ENCODE measurements around the gene LILRA5.
"Not testable (repeated sequence)": the region's sequence is repeated elsewhere in the genome, so short reads cannot be mapped to it uniquely, and the experiment has no call there.

Gene LILRA5

DNA sequence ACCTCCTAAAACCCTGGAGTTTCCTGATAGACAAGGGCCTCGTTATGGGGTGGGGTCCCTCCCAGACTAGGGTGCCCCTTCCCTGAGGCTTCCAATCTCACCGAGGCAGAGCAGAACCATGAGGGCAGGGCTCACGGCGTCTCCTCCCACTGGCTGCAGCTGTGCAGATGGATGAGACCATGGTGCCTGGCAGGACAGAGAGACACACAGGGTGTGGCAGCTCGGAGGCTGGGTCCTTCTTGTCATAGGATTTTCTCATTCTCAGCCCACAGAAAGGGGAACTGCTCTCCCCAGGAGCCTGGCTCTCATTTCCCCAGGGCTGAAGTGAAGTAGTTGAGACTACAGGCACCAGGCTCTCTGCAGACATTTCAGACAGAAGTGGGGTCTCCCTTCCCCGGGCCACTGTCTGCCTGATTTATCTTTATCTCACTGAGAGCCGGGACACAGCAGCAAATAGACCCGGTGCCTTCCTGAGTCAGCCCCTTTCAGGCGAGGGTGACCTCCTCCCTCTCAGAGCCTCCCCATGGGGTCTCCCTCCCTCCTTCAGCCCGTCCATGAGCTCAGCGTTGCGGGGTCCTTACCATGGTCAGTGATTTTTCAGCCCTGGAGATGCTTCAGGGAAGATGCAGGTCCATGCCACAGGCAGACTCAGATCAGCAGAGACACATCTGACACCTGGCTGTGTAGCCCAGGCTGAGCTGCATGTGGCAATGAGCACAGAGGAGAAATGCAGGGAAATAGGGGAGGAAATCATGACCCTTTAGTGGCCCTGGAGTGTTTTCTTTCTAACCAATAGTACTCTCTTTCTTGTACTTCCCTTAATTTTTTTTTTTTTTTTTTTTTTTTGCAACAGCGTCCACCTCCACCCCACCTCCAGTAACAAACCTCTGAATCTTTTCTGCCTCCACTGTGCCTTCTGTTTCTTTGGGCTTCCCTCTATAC, at the start of gene LILRA5:
TSS of gene LILRA5 (minus strand) at position 731 of the 942 bp plus-strand sequence. CDS start at position 584, 147 bp downstream.
- DNase-seq: no peak

DNA sequence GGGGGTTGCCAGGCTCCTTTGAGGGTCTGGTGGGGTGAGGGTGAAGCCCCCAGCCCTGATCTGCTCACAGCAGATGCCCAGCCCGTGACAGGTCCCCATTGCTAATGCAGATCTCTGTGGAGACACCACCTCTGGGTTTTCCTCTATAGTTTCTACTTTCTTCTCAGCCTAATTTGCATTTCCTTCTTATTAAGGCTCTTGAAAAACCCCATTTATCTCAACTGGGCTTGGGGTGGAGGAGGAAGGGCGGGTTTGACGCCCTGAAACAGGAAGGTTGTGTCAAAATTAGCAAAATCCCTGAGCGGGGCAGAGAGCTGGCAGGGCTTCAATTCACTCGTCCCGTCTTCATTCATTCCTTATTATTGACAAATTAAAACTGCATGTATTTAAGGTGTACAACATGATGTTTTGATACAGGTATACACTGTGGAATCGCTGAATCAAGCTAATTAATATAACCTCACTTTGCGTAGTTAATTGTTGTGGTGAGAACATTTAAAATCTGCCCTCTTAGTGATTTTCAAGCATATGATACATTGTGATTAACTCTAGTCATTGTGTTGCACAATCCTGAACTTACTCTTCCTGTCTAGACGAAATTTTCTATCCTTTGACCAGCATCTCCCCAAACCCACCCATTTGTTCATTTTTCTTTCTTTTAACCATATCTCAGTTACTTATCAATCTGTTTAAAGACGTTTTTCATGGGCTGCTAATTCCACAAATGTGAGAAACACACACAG, 48.9 kb upstream of the LILRA5 start:
- DNase-seq: not testable (repeated sequence)

DNA sequence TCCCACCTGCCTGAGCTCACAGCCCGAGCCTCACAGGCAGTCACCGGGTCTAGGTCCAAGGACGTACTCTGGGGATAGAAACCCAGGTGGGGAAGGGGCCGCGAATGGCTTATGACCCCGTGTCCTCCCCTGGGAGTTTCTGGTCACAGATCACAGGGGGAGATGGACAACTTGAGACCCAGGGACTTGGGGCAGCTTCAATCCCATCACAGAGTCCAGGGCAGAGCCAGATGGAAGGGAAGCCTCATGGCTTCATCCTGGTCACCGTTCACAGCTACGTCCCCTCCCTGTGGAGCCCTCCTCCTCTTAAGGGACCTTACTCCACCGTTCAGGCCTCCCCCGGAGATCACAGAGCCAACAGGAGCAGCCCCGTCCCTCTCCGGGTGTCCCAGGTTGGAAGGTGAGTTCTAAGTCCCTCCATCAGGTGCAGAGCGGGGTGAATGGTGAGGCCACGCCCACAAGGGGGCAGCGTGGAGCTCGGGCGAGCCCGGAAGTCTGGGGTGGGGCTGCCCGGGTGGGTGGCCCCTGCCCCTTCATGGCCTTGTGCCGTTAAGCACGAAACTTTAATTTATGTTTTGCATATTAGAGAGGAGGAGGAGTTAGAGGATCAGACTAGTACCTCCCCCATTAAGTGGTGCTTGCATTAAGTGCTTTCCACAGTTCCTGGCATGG, 46.3 kb upstream of the LILRA5 start:
- not testable (repeated sequence) for DNase-seq

DNA sequence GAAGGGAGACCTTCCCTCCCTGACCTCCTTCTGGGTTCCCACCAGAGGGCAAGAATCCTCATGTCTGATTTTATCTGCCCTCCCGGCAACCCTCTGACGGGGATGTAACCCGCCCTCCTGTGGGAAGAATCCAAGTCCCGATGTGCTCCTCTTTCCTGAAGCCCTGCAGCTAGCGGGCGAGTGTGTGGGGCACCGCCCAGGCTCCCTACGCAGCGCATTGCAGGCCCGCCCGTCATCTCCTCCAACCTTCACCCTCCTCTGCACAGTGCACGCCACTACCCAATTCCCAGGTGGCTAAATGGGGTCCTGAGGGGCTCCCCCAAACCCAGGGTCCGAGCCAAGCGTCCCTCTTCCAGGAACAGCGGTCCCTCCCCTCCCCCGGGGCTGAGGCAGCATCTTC, 44.4 kb upstream of the LILRA5 start:
- DNase-seq: no peak

DNA sequence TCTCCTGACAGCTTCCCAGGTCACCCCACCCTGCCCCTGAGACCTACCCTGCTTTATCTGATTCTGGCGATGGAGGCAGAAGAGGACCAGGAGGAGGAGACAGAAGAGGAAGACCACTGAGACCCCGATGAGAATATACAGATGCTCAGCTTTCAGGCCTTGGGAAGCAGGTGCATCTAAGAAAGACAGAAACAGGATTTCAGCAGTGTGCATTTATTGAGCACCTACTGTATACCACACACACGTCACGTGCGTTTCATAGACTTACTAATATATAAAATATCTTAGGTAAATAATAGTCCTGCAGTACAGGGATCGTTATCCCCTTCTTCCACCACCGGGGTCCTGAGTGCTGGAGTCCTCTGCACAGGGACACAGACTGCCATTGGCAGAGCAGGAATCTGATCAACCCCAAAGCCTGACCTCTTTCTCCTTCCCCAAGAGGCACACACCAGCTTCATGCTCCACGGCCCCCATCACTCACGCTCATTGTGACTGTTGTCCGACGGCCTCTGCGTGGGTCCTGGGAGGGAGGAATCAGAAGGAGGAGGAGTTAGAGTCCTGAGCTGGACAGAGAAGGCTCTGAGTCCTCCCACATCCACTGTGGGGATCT, 43.6 kb upstream of the LILRA5 start:
- DNase-seq: no peak

DNA sequence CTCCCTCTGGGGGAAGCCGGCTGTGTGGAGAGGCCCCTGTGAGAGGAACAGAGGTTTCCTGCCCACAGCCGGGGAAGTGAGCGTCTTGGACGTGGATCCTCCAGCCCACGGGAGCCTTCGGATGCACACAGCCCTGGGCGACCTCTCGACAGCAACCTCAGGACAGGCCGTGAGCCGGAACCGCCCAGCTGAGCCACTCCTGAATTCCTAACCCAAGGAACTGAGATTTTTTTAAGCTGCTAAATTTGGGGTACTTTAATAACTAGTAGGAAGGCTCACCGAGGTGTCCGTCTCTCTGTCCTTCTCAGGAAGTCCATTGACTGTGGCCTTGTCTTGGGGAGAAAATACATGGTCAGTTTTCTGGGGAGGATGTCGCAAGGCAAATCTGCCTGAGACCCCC, 42.7 kb upstream of the LILRA5 start:
- DNase-seq: no peak

DNA sequence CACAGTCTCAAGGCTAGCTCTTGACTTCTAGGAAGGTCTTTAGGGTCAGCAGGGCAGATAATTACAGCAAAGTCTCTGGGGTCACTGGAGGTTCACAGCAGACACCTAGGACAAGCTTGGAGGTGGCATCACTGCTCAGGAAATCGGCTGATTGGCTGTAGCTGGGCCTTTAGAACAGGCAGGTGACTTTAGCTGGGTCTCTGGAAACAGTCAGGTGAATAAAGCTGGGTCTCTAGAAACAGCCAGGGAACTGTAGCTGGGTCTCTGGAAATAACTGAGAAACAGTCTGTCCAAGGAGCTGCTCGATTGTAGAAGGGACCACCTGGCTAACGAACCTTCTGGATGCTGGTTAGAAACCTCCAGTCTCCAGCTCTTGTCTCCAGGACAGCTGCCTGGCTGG, 41.8 kb upstream of the LILRA5 start:
- no peak for DNase-seq

DNA sequence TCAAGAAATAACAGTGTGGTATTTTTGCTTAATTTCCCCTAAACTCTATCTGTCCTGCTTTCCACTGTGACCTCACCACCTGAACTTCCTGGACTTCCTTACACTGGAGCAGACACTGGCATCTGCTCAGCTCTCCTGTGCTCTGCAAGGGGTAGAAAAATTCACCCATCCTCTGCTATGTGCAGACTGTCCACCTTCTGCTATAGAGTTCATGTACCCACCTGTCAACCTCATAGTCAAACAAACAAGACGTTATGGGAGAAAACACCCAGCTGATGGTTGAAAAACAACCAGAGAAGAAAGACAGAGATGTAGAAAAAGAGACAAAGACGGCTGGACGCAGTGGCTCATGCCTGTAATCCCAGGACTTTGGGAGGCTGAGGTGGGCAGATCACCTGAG, 39.6 kb upstream of the LILRA5 start:
- no peak for DNase-seq

DNA sequence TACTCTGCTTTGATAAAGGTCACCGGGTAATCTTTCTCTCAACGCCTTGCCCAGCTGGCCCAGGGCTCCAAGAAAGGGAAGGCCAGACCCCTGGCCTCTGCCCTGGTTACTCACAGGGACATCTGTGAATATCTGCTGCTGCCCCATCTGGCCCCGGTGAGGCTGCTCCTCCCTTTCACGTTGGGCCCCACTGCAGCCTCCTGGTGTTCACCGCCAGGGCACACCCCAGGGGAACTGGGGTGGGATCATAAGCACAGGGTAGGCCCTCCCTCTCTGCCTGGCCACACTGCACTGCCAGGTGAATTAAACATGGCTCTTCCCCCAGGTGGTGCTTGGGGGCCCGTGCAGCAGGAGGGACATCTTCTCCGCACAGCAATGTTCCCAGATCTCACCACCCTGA, 39.1 kb upstream of the LILRA5 start:
- no peak for DNase-seq

DNA sequence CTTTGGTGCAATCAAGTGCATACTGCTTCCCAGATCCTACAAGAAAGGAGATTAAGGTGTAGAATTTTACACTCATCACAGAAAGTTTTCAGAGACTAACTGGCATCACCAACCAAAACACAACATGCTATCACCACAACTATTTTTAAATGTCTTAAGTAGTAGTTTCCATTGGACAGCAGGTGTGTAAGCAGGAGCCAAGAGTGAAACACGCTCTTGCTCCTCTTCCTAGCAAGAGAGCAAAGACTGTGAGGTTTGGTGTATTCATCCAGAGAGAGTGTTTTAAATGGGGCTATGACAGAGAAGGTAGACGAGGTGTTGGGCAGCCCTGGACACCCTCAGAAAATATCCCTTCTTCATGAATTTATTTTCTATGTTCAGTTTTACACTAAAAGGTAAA, 38.5 kb upstream of the LILRA5 start:
- no peak for DNase-seq

DNA sequence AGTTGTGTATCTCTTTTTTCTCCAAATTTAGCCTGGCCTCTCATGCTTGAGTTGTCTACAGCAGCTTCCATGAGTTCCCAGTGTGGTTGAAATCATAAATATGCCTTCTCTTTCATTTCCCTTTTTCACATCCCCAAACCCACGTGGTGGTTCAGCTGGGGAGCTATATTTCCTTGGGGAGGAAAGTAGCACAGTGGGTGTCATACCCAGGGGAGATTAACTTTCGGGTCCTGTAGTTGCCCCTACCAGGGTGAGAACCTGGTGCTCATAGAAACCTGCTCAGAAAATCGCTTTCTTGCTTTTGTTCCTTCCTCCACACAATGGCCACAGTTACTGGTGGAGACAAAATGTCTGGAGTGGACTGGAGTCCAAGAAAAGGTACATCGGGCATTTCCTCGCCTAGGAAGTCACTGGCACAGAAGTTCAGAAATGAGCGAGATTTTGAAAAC, 33.0 kb upstream of the LILRA5 start:
- DNase-seq: no peak

DNA sequence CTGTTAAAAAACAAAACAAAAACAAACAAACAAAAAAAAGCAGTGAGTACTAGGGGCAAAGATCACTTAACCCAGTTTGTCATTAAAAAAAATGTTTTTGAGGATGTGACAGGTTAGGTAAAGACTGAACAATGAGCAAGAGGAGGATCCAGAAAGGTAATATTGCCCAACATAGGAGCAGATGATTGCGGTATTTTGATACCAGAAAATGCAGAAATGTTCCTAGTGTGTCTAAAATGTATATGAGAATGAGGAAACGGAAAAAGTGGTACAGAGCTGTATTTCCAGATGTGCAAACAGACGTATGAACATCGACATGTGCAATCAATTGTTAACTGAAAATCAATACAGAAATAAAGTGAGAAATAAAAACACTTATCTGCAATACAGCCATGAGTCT, 30.9 kb upstream of the LILRA5 start:
- DNase-seq: no peak

DNA sequence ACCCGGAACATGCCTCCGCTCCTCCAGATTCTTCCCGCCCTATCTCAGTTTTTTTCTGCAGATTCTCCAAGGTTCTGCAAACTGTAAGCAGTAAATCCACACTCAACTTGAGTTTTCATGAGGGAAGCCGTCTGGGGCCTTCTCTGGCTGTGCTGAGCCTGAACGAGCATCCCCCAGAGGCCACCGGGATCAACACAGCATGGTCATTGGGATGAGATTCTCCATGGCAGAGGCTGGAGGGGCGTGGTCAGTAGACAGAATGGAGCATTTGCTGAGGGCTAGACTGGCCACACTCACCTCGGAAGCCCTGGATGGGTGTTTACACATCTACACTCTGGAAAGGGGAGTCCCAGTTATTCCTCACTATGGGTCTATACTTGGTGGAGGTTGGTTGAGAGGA, 28.3 kb upstream of the LILRA5 start:
- DNase-seq: no peak

DNA sequence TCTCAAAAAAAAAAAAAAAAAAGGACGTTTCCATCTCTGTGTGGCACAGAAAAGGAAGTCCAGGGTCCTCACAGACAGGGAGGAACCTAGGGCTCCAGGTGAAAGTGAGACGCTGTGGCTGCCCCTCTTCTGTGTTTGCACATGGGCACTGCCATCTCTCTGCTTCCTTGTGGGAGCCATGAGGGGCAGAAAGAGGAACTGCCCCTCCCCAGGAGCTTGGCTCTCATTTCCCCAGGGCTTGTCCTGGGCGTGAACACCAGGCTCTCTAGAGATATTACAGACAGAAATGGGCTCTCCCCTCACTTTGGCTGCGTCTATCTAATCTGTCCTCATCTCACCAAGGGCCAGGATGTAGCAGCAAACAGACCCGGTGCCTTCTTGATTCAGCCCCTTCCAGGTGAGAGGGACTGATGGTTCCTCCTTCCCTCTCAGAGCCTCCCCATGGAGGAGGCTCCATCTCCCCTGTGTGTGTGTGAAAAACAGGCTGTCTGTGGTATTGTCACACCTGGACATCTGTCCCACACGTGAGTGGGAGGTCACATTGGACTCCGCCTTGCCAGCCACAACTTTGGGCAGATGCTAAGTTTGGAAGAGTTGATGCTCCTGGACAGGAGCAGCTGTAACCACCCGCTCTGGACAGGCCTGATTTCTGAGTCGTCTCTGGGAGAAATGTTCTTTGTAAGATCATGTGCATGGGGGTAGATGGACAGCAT, 26.8 kb upstream of the LILRA5 start:
- no peak for DNase-seq

DNA sequence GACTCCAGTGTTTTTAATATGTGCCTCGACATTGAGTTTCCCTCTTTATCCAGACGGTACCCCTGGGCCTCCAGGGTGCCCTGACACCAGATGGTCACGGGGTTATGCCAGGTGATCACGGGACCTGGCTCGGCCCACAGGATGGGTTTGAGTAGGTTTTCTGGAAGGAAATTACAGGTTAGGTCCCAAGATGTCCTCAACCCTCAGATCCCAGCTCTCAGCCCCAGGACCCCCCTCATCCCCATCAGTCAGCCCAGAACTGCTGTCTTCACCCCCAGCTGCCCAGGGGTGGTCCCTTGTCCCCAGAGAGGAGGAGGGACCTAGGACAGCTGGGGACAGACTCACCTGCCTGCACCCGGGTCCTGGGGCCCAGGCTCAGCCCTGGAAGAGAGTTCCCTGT, 25.6 kb upstream of the LILRA5 start:
- no peak for DNase-seq

DNA sequence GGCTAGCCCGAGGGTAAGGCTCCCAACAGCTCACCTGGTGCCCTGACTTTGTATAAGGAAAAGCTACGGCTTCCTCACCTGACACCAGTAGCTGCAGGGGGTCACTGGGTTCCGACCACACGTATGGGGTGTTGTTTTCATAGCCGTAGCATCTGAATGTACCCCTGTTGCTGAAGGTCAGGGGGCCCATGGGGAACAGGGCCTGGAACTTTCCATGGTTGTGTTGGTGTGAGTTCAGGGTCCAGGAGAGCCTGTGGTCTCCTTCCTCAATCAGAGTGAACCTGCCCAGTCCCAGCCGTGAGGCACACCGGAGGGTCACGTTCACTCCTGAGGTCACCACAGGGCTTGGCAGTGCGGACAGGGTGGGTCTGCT, 24.9 kb upstream of the LILRA5 start:
- DNase-seq: no peak

DNA sequence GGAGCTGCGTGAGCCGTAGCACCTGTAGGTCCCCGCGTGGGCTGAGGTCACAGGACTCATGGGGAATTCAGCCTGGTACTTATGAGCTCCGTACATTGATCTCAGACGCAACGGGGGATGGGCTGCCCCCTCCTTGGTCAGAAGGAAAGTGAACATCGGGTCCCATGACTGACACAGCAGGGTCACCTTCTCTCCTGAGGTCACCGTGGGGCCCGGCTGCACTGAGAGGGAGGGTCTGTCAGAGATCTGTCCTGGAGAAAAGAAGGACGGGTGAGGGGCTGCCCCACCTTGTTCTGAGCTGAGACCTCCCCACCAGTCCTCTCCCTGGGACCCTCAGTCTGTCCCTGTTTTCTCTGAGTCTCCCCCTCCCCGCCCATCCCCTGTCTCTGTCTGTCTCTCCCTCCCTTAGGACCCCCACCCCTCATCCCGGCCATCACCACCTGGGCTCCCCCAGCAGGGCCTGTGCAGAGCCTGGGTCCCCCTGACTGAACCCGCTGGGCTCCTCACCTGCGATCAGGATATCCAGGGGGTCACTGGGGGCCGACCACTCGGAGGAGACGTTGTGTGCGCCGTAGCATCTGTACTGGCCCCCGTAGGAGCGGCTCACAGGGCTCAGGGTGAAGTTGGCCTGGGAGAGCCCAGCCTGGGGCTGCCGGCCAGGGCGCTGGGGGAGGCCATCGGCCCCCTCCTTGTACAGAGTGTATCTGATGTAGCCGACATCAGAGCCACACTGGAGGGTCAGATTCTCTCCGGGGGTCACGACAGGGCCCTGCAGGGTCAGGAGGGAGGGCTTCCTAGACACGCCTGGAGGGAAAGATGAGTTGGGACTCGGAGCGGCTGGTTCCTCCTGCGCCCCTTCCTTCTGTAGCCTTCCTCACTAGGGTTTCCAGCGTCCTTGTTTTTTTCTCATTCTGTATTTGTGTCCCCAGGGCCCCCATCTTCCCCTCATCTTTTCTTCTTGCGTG, 24.2 kb upstream of the LILRA5 start:
- no peak for DNase-seq

DNA sequence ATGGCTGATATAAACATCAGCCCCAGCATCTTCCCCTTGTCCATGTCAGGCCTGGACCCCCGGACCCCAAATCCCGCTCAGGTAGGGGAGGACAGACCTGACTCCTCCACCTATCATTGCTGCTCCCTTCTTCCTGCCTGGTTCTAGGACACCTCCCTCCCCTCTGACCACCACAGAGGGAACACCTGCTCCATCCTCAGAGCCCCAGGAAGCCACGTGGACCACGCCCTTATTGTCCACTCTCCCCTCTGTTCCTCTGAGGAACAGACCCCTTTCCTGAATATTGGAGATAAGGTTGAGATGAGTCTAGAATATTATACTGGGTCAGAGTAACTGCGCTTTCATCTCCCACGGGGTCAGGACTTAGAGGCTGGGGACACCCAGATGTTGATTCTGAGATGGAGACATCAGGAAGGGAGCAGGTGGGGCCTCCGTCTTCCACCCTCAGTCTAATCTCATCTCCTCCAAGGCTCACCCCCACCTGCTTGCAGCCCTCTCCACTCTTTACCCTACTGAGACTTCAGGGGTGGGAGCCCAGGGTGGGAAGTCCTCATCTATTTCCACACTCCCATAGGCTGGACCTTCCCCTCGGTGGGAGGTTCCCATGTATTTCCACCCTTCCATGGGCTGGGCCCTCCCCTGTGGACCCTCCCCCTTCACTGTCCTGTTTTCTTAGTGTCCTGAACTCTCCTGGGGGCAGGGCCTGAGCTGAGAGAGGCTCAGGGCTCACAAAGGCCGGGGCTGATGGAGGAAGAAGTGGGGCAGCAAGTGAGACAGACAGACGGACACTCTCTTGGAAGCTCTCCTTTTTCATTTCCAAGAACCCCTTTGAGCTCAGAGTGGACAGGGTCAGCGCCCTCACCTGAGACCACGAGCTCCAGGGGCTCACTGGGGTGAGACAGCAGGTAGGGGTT, 23.3 kb upstream of the LILRA5 start:
- no peak for DNase-seq

DNA sequence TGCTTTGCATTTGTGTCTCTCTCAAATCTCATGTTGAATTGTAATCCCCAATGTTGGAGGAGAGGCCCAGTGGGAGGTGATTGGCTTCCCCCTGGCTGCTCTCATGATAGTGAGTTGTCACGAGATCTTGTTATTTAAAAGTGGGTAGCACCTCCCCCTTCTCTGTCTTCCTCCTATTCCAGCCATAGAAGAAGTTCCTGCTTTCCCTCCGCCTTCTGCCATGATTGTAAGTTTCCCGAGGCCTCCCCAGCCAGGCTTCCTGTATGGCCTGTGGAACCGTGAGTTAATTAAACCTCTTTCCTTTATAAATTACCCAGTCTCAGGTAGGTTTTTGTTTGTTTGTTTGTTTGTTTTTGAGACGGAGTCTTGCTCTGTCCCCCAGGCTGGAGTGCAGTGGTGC, 22.2 kb upstream of the LILRA5 start:
- DNase-seq: no peak

Measured in NCI-H1436 (cell line).